Loucy (cell line): ENCODE measurements around the gene IGSF8.

Experiments
- EZH2phosphoT487 ChIP-seq: fragments of 200-600 bp; IDR thresholded peaks from 2 replicates; pipeline ENCODE4 v1.6.1; 2018; ENCODE audit warnings: antibody characterized with exemption, mild to moderate bottlenecking, moderate library complexity, borderline replicate concordance
- TF ChIP-seq, protein P1 (sequence below): fragments of 200-600 bp; sonication (generic); conservative IDR thresholded peaks from 2 replicates; pipeline ENCODE4 v1.5.1; 2014; ENCODE audit warnings: mild to moderate bottlenecking, antibody characterized with exemption, low read length

- TF ChIP-seq, protein P1, sequence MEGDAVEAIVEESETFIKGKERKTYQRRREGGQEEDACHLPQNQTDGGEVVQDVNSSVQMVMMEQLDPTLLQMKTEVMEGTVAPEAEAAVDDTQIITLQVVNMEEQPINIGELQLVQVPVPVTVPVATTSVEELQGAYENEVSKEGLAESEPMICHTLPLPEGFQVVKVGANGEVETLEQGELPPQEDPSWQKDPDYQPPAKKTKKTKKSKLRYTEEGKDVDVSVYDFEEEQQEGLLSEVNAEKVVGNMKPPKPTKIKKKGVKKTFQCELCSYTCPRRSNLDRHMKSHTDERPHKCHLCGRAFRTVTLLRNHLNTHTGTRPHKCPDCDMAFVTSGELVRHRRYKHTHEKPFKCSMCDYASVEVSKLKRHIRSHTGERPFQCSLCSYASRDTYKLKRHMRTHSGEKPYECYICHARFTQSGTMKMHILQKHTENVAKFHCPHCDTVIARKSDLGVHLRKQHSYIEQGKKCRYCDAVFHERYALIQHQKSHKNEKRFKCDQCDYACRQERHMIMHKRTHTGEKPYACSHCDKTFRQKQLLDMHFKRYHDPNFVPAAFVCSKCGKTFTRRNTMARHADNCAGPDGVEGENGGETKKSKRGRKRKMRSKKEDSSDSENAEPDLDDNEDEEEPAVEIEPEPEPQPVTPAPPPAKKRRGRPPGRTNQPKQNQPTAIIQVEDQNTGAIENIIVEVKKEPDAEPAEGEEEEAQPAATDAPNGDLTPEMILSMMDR: no peak
- TF ChIP-seq EZH2phosphoT487: no peak
These were observed 35.8 kb upstream of the IGSF8 start for GRCh38 chr1:160133990-160134770.
